Esophagus squamous epithelium (tissue), 5 donors: Measurements from ENCODE around the gene NEK7. TPM values are rescaled to one million over a fixed set of nuclear protein-coding genes. Genes with fewer than 3 reads are reported as not detected.

ENCODE experiments used
- DNase-seq: peaks from one replicate; lab custom pipeline; 2025; lab: John Stamatoyannopoulos, UW
- H3K27ac ChIP-seq, 4 donors: fragments of 200-600 bp; sonication (generic); one replicate each; pipeline ENCODE4 v1.5.1; 2016 to 2019; ENCODE audit warnings: mild to moderate bottlenecking in 1 of 4
- H3K27me3 ChIP-seq, 4 donors: fragments of 200-600 bp; sonication (generic); 1 replicate in 3 of 4; 2 replicates in 1 of 4; pipeline versions ENCODE4 v1.5.1 to v1.6.0; 2017 to 2021; ENCODE audit warnings: antibody characterized with exemption in 1 of 4
- H3K36me3 ChIP-seq, 3 donors: fragments of 200-600 bp; sonication (generic); one replicate each; pipeline ENCODE4 v1.5.1; 2016 to 2019
- H3K4me1 ChIP-seq, 3 donors: fragments of 200-600 bp; sonication (generic); one replicate each; pipeline ENCODE4 v1.5.1; 2017 to 2019
- H3K4me3 ChIP-seq, 4 donors: fragments of 200-600 bp; sonication (generic); 1 replicate in 3 of 4; 2 replicates in 1 of 4; pipeline ENCODE4 v1.5.1; 2016 to 2019; ENCODE audit warnings: mild to moderate bottlenecking in 2 of 4, moderate library complexity in 1 of 4
- H3K9me3 ChIP-seq, 3 donors: fragments of 200-600 bp; sonication (generic); one replicate each; pipeline ENCODE4 v1.5.1; 2016 to 2019
- CTCF ChIP-seq, 6 experiments: fragments of 450-650 bp in 4 of 6; fragments of 200-600 bp in 2 of 6; sonication (generic) in 2 of 6; IDR thresholded peaks; one replicate each; pipeline ENCODE4 v1.5.1; 2016 to 2019; ENCODE audit warnings: antibody characterized with exemption in 6 of 6, mild to moderate bottlenecking in 4 of 6, moderate library complexity in 4 of 6
- POLR2A ChIP-seq, 4 donors: fragments of 450-650 bp; IDR thresholded peaks; one replicate each; pipeline ENCODE4 v1.6.1; 2017; ENCODE audit warnings: antibody characterized with exemption in 4 of 4, mild to moderate bottlenecking in 4 of 4, moderate library complexity in 3 of 4
- WGBS, 2 donors: methylation state at CpG; one replicate each; pipeline ENCODE4 v1.1.5; 2018; 5-methylcytosine and 5-hydroxymethylcytosine counted together
- intact Hi-C: fragments of 100-400 bp; cut with DNase I; formaldehyde crosslinking; loops from one replicate; pipeline ENCODE4 v1.15.0; 2022
- total RNA-seq, 4 donors: library from RNA; depleted of rRNA; stranded (reverse); fragments of >200 nt; gene quantifications; one replicate each; pipeline ENCODE4 v1.1.0, GENCODE V29; 2016
- donor health status: DM: yes; HTN: yes; CAD: no.

The NEK7 gene
- total RNA-seq, 4 donors from 2014 or later, result 26.2 to 79.2 (median 52.4) TPM

GRCh38 chr1:198161718-198162090 lies 4.9 kb downstream of the NEK7 start:
- Histone ChIP-seq H3K36me3 (no peaks in the 10 kb centered on the region), H3K4me3 (no peak overlapping the region), H3K9me3 (no peaks in the 10 kb centered on the region), H3K27ac (peak overlapping the region in 3 of 4 donors; percentile 41 to 71 (median 60)), H3K4me1 (peaks cover 22 to 65% (median 23%) of the 10 kb centered on the region in 3 donors), H3K27me3 (no peaks in the 10 kb centered on the region)
- no peak for TF ChIP-seq CTCF (IDR thresholded peaks at IDR 0.05)
- no peak for TF ChIP-seq POLR2A (IDR thresholded peaks at IDR 0.05)
- intact Hi-C loops, result no loop called here
- 52 to 63% methylated on average over 2 of the region's 2 CpGs for WGBS, 2 donors
- DNase-seq, result no peak

- Histone ChIP-seq H3K9me3 (no peaks in the 10 kb centered on the region), H3K27me3 (no peaks in the 10 kb centered on the region), H3K4me1 (peaks cover 26 to 71% (median 27%) of the 10 kb centered on the region in 3 donors), H3K27ac (peak overlapping the region; percentile 41 to 71 (median 57)), H3K4me3 (no peak overlapping the region), H3K36me3 (no peaks in the 10 kb centered on the region)
- intact Hi-C loops, result no loop called here
- no peak for DNase-seq
- TF ChIP-seq CTCF (IDR thresholded peaks at IDR 0.05) (no peak), POLR2A (IDR thresholded peaks at IDR 0.05) (no peak)
- 56 to 88% methylated on average over 2 of the region's 2 CpGs for WGBS, 2 donors
Observed at GRCh38 chr1:198162091-198162767, 5.4 kb downstream of the NEK7 start.

- Histone ChIP-seq H3K9me3 (no peaks in the 10 kb centered on the region), H3K27ac (no peak overlapping the region), H3K4me1 (peaks cover 28 to 74% (median 48%) of the 10 kb centered on the region in 3 donors), H3K27me3 (no peaks in the 10 kb centered on the region), H3K4me3 (no peak overlapping the region), H3K36me3 (no peaks in the 10 kb centered on the region)
- DNase-seq, result no peak
- TF ChIP-seq CTCF (IDR thresholded peaks at IDR 0.05) (no peak), POLR2A (IDR thresholded peaks at IDR 0.05) (no peak)
- 66 to 77% methylated on average over 5 of the region's 5 CpGs for WGBS, 2 donors
- intact Hi-C loops, result no loop called here
Observed at GRCh38 chr1:198165927-198166647, 9.3 kb downstream of the NEK7 start.

- 64% methylated on average over 2 of the region's 2 CpGs for WGBS, 2 donors
- Histone ChIP-seq H3K4me3 (no peak overlapping the region), H3K27me3 (no peaks in the 10 kb centered on the region), H3K27ac (peak overlapping the region in 3 of 4 donors; percentile 2 to 22 (median 12)), H3K36me3 (no peaks in the 10 kb centered on the region), H3K9me3 (no peaks in the 10 kb centered on the region), H3K4me1 (peaks cover 25 to 73% (median 52%) of the 10 kb centered on the region in 3 donors)
- TF ChIP-seq POLR2A (IDR thresholded peaks at IDR 0.05) (no peak), CTCF (IDR thresholded peaks at IDR 0.05) (no peak)
- no peak for DNase-seq
- intact Hi-C loops, result no loop called here
Observed at GRCh38 chr1:198166900-198167299, 10.1 kb downstream of the NEK7 start.

- intact Hi-C loops, result no loop called here
- Histone ChIP-seq H3K9me3 (no peaks in the 10 kb centered on the region), H3K36me3 (no peaks in the 10 kb centered on the region), H3K4me3 (no peak overlapping the region), H3K4me1 (peaks cover 25 to 73% (median 51%) of the 10 kb centered on the region in 3 donors), H3K27me3 (no peaks in the 10 kb centered on the region), H3K27ac (peak overlapping the region in 2 of 4 donors; percentile 12 to 22)
- no peak for DNase-seq
- TF ChIP-seq CTCF (IDR thresholded peaks at IDR 0.05) (no peak), POLR2A (IDR thresholded peaks at IDR 0.05) (no peak)
- WGBS, 2 donors, result 16 to 18% methylated on average over 3 of the region's 3 CpGs
Observed at GRCh38 chr1:198167436-198167934, 10.7 kb downstream of the NEK7 start.
